ENCODE results near the gene FBXW11. TPM values are rescaled to one million over a fixed set of nuclear protein-coding genes. Genes with fewer than 3 reads are reported as not detected.

The FBXW11 gene
- total and polyA plus RNA-seq, 9 donors: 20.5 to 73.4 (median 53.0) TPM

- intact Hi-C loops (cut with DNase I): no loop called here
- Histone ChIP-seq H3K9me3 (no peaks in the 10 kb centered on the region), H3K4me1 (ENCODE audit: insufficient read depth) (no peaks in the 10 kb centered on the region), H3K36me3 (no peaks in the 10 kb centered on the region), H3K27me3 (no peaks in the 10 kb centered on the region), H3K27ac (no peak overlapping the region), H3K4me3 (no peak overlapping the region)
- no peak for TF ChIP-seq POLR2A (IDR thresholded peaks at IDR 0.05)
- TF ChIP-seq EP300 (IDR thresholded peaks at IDR 0.05): no peak
- TF ChIP-seq CTCF (IDR thresholded peaks at IDR 0.05): no peak
- 81 to 100% (median 99%) methylated on average over 3 of the region's 3 CpGs for WGBS, 3 donors
- DNase-seq: no peak
Measured at GRCh38 chr5:171845857-171846256, 160.6 kb downstream of the FBXW11 start.

- 79 to 84% (median 84%) methylated on average over 11 of the region's 11 CpGs for WGBS, 3 donors
Measured at GRCh38 chr5:171845040-171845630, 161.3 kb downstream of the FBXW11 start.

GRCh38 chr5:171842777-171843328, 163.6 kb downstream of the FBXW11 start:
- WGBS, 3 donors: 82 to 87% (median 82%) methylated on average over 5 of the region's 5 CpGs

More at GRCh38 chr5:171845040-171845630, 161.3 kb downstream of the FBXW11 start:
- H3K36me3 ChIP-seq: no peaks in the 10 kb centered on the region
- intact Hi-C loops (cut with DNase I): no loop called here
- no peak overlapping the region for H3K27ac ChIP-seq
- DNase-seq: no peak
- no peak overlapping the region for H3K4me3 ChIP-seq
- no peak for TF ChIP-seq POLR2A (IDR thresholded peaks at IDR 0.05)
- TF ChIP-seq EP300 (IDR thresholded peaks at IDR 0.05): no peak
- no peak for TF ChIP-seq CTCF (IDR thresholded peaks at IDR 0.05)
- H3K4me1 ChIP-seq (ENCODE audit: insufficient read depth): no peaks in the 10 kb centered on the region
- no peaks in the 10 kb centered on the region for H3K9me3 ChIP-seq
- no peaks in the 10 kb centered on the region for H3K27me3 ChIP-seq

More at GRCh38 chr5:171842777-171843328, 163.6 kb downstream of the FBXW11 start:
- intact Hi-C loops (cut with DNase I): no loop called here
- H3K27ac ChIP-seq: no peak overlapping the region
- no peaks in the 10 kb centered on the region for H3K4me1 ChIP-seq (ENCODE audit: insufficient read depth)
- H3K4me3 ChIP-seq: no peak overlapping the region
- H3K27me3 ChIP-seq: no peaks in the 10 kb centered on the region
- DNase-seq: no peak
- no peaks in the 10 kb centered on the region for H3K9me3 ChIP-seq
- no peak for TF ChIP-seq EP300 (IDR thresholded peaks at IDR 0.05)
- TF ChIP-seq CTCF (IDR thresholded peaks at IDR 0.05): no peak
- no peak for TF ChIP-seq POLR2A (IDR thresholded peaks at IDR 0.05)
- H3K36me3 ChIP-seq: no peaks in the 10 kb centered on the region
